ENCODE results near the gene H2BW1. TPM values are rescaled to one million over a fixed set of nuclear protein-coding genes. Genes with fewer than 3 reads are reported as not detected.
"Not testable (repeated sequence)": the region's sequence is repeated elsewhere in the genome, so short reads cannot be mapped to it uniquely, and the experiment has no call there.

Gene H2BW1
- total and polyA plus RNA-seq, 9 donors, result not detected

DNA sequence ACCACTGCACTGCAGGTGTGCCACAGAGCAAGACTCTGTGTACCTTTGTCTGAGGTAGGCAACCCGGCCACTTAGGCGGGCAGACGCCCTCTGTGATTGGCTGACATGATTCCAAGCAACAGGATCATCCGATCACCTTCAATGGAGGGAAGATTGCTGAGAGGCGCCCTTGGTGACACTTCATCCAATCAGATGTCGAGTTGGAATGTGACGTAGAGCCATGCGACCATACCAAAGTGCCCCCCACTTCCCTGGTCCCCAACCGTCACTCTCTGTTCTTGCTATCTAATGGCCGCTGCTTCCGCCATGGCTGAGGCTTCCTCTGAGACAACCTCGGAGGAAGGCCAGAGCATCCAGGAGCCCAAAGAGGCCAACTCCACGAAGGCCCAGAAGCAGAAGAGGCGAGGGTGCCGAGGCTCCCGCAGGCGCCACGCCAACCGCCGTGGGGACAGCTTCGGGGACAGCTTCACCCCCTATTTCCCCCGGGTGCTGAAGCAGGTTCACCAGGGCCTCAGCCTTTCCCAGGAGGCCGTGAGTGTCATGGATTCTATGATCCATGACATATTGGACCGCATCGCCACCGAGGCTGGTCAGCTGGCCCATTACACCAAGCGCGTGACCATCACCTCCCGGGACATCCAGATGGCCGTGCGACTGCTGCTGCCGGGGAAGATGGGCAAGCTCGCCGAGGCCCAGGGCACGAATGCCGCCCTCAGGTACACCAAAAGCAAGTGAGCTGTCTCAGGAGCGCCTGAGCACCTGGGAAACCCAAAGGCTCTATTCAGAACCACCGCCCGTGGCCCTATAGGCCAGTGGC is 26.4 kb upstream of the H2BW1 start, which contains the start of gene H2BW2:
H2BW2 (plus strand) TSS at position 268 of the 817 bp plus-strand sequence; CDS start at position 307, 39 bp downstream.
- H3K27me3 ChIP-seq, result no peaks in the 10 kb centered on the region
- no peak within 1 kb of the TSS for H3K4me3 ChIP-seq
- H3K9me3 ChIP-seq, result no peaks in the 10 kb centered on the region
- no peaks in the 10 kb centered on the region for H3K4me1 ChIP-seq (ENCODE audit: insufficient read depth)
- no peak within 1 kb of the TSS for H3K27ac ChIP-seq
- DNase-seq, result no peak
- no peaks in the 10 kb centered on the region for H3K36me3 ChIP-seq
- no peak for TF ChIP-seq POLR2A (IDR thresholded peaks at IDR 0.05)
- TF ChIP-seq, protein P1, sequence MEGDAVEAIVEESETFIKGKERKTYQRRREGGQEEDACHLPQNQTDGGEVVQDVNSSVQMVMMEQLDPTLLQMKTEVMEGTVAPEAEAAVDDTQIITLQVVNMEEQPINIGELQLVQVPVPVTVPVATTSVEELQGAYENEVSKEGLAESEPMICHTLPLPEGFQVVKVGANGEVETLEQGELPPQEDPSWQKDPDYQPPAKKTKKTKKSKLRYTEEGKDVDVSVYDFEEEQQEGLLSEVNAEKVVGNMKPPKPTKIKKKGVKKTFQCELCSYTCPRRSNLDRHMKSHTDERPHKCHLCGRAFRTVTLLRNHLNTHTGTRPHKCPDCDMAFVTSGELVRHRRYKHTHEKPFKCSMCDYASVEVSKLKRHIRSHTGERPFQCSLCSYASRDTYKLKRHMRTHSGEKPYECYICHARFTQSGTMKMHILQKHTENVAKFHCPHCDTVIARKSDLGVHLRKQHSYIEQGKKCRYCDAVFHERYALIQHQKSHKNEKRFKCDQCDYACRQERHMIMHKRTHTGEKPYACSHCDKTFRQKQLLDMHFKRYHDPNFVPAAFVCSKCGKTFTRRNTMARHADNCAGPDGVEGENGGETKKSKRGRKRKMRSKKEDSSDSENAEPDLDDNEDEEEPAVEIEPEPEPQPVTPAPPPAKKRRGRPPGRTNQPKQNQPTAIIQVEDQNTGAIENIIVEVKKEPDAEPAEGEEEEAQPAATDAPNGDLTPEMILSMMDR (IDR thresholded peaks at IDR 0.05), result no peak
- TF ChIP-seq EP300 (IDR thresholded peaks at IDR 0.05), result no peak
- intact Hi-C loops (cut with DNase I), result no loop called here
- 89 to 91% (median 90%) methylated on average over 39 of the region's 39 CpGs for WGBS, 3 donors

DNA sequence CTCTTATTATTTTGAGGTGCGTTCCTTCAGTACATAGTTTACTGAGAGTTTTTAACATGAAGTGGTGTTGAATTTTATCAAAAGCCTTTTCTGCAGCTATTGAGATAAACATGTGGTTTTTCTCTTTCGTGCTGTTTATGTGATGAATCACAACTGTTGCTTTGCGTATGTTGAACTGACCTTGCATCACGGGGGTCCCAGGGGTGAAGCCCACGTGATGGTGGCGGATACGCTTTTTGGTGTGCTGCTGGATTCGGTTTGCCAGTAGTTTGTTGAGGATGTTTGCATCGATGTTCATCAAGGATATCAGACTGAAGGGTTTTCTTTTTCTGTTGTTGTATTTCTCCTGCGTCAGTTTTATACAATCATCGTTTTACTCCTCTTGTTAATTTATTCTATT is 4.6 kb upstream of the H2BW1 start:
- no peaks in the 10 kb centered on the region for H3K4me1 ChIP-seq (ENCODE audit: insufficient read depth)
- intact Hi-C loops (cut with DNase I), result no loop called here
- H3K27me3 ChIP-seq, result no peaks in the 10 kb centered on the region
- no peaks in the 10 kb centered on the region for H3K9me3 ChIP-seq
- no peak overlapping the region for H3K4me3 ChIP-seq
- H3K27ac ChIP-seq, result no peak overlapping the region
- no peaks in the 10 kb centered on the region for H3K36me3 ChIP-seq
- DNase-seq, result no peak
- WGBS, 3 donors, result 73 to 78% (median 76%) methylated on average over 11 of the region's 11 CpGs
- TF ChIP-seq EP300 (IDR thresholded peaks at IDR 0.05) (no peak), POLR2A (IDR thresholded peaks at IDR 0.05) (no peak)
- TF ChIP-seq, protein P1 (IDR thresholded peaks at IDR 0.05), result no peak

DNA sequence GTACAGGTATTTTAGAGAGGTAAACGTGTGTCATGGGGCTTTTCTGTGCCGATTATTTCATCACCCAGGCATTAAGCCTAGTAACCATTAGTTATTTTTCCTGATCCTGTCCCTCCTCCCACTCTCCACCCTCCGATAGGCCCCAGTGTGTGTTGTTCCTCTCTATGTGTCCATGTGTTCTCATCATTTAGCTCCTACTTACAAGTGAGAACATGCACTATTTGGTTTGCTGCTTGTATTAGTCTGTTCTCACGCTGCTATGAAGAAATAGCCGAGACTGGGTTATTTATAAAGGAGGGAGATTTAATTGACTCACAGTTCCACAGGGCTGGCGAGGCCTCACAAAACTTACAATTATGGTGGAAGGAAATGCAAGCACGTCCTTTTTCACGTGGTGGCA is 2.1 kb upstream of the H2BW1 start:
- H3K4me1 ChIP-seq (ENCODE audit: insufficient read depth); intact Hi-C loops (cut with DNase I); H3K27me3 ChIP-seq; H3K4me3 ChIP-seq; H3K9me3 ChIP-seq; H3K36me3 ChIP-seq; DNase-seq; H3K27ac ChIP-seq: not testable (repeated sequence)
- WGBS, 3 donors, result 58 to 63% (median 61%) methylated on average over 8 of the region's 8 CpGs

- 87 to 92% (median 92%) methylated on average over 24 of the region's 24 CpGs for WGBS, 3 donors
- no peaks in the 10 kb centered on the region for H3K9me3 ChIP-seq
- no peaks in the 10 kb centered on the region for H3K36me3 ChIP-seq
- no peaks in the 10 kb centered on the region for H3K4me1 ChIP-seq (ENCODE audit: insufficient read depth)
- H3K27me3 ChIP-seq, result no peaks in the 10 kb centered on the region
- TF ChIP-seq POLR2A (IDR thresholded peaks at IDR 0.05) (no peak), EP300 (IDR thresholded peaks at IDR 0.05) (no peak)
- TF ChIP-seq, protein P1 (IDR thresholded peaks at IDR 0.05), result no peak
- intact Hi-C loops (cut with DNase I), result no loop called here
- H3K4me3 ChIP-seq, result no peak overlapping the region
- no peak overlapping the region for H3K27ac ChIP-seq
- no peak for DNase-seq
Observed at GRCh38 chrX:104013158-104013557, 350 bp downstream of the H2BW1 start.

DNA sequence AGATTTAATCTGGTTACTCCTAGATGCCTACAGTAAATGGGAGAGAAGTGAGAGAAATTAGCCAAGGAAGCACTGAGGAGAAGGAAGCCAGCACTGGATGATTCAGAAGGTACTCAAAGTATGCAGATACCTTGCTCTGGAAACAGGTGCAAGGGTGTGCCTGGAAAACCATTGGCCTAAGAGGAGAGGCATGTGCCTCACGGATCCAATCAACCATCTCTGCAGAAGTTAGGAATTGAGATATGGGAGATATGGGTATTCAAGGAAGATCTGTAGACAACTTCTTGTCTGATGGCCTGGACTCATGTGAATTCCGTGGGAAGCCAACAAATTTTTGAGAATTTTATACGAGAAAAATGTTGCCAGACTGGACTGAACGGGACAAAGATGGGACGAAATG is 4.7 kb downstream of the H2BW1 start:
- Histone ChIP-seq H3K36me3 (no peaks in the 10 kb centered on the region), H3K27me3 (no peaks in the 10 kb centered on the region), H3K4me3 (no peak overlapping the region), H3K9me3 (no peaks in the 10 kb centered on the region), H3K4me1 (ENCODE audit: insufficient read depth) (no peaks in the 10 kb centered on the region), H3K27ac (no peak overlapping the region)
- intact Hi-C loops (cut with DNase I), result no loop called here
- DNase-seq, result no peak
- WGBS, 3 donors, result 61 to 66% (median 62%) methylated on average over 5 of the region's 5 CpGs
- TF ChIP-seq POLR2A (IDR thresholded peaks at IDR 0.05) (no peak), EP300 (IDR thresholded peaks at IDR 0.05) (no peak)
- TF ChIP-seq, protein P1 (IDR thresholded peaks at IDR 0.05), result no peak
